ENCODE results near the gene LETMD1. TPM values are rescaled to one million over a fixed set of nuclear protein-coding genes. Genes with fewer than 3 reads are reported as not detected.

The LETMD1 gene
- total RNA-seq, 1 donor from 2014 or later, result 49.1 TPM

- DNase-seq (ENCODE audit: low spot score), result no peak
Measured at GRCh38 chr12:51025338-51025835, 22.7 kb upstream of the LETMD1 start.

GRCh38 chr12:51025836-51026638 is 22.1 kb upstream of the LETMD1 start, which contains the start of gene SLC11A2:
TSS of gene SLC11A2 (minus strand) at chr12:51026384. CDS start at chr12:51010728, 15,656 bp downstream.
- DNase-seq (ENCODE audit: low spot score), result peak; percentile 98

GRCh38 chr12:51027342-51027835 is 20.7 kb upstream of the LETMD1 start:
- DNase-seq (ENCODE audit: low spot score), result no peak

GRCh38 chr12:51028126-51028812 is 19.9 kb upstream of the LETMD1 start:
- DNase-seq (ENCODE audit: low spot score), result peak; percentile 55

- DNase-seq (ENCODE audit: low spot score), result no peak
Measured at GRCh38 chr12:51028813-51029150, 19.3 kb upstream of the LETMD1 start.

GRCh38 chr12:51033048-51033447 is 15.1 kb upstream of the LETMD1 start:
- DNase-seq (ENCODE audit: low spot score), result no peak

- peak; percentile 35 for DNase-seq (ENCODE audit: low spot score)
Measured at GRCh38 chr12:51033457-51034089, 14.6 kb upstream of the LETMD1 start.

- DNase-seq (ENCODE audit: low spot score), result peak; percentile 35
Measured at GRCh38 chr12:51036279-51036678, 11.8 kb upstream of the LETMD1 start.

- DNase-seq (ENCODE audit: low spot score), result no peak
Measured at GRCh38 chr12:51048661-51049251, 629 bp downstream of the LETMD1 start.

- no peak for DNase-seq (ENCODE audit: low spot score)
Measured at GRCh38 chr12:51049525-51049924, 1.4 kb downstream of the LETMD1 start.

GRCh38 chr12:51051787-51052186 is 3.7 kb downstream of the LETMD1 start:
- no peak for DNase-seq (ENCODE audit: low spot score)

GRCh38 chr12:51055060-51055459 is 6.9 kb downstream of the LETMD1 start:
- no peak for DNase-seq (ENCODE audit: low spot score)

- DNase-seq (ENCODE audit: low spot score), result no peak
Measured at GRCh38 chr12:51056242-51056641, 8.1 kb downstream of the LETMD1 start.

GRCh38 chr12:51059086-51059485 is 11.0 kb downstream of the LETMD1 start:
- DNase-seq (ENCODE audit: low spot score), result no peak

- no peak for DNase-seq (ENCODE audit: low spot score)
Measured at GRCh38 chr12:51062631-51063397, 14.7 kb downstream of the LETMD1 start.

- DNase-seq (ENCODE audit: low spot score), result no peak
Measured at GRCh38 chr12:51065530-51065929, 17.4 kb downstream of the LETMD1 start.

- no peak for DNase-seq (ENCODE audit: low spot score)
Measured at GRCh38 chr12:51067229-51067628, 19.1 kb downstream of the LETMD1 start.

GRCh38 chr12:51067771-51068170 is 19.6 kb downstream of the LETMD1 start:
- DNase-seq (ENCODE audit: low spot score), result no peak

- no peak for DNase-seq (ENCODE audit: low spot score)
Measured at GRCh38 chr12:51070004-51070403, 21.9 kb downstream of the LETMD1 start.

GRCh38 chr12:51071663-51072062 is 23.5 kb downstream of the LETMD1 start:
- DNase-seq (ENCODE audit: low spot score), result no peak

GRCh38 chr12:51075390-51075789 is 27.3 kb downstream of the LETMD1 start:
- no peak for DNase-seq (ENCODE audit: low spot score)

All from mesenteric fat pad (tissue), 1 donor.